B cell (primary cell): ENCODE measurements around the gene RBP2.

Experiments used
- EZH2 ChIP-seq: IDR thresholded peaks from 2 replicates; pipeline ENCODE4 v1.6.1; 2012; ENCODE audit warnings: borderline replicate concordance, low read depth, mild to moderate bottlenecking, moderate library complexity, low read length; ENCODE audit not compliant: insufficient read depth, poor library complexity, severe bottlenecking
- TF ChIP-seq, protein P1 (sequence below): fragments of 200-600 bp; IDR thresholded peaks from one replicate; pipeline ENCODE4 v1.8.0; 2022; ENCODE audit warnings: antibody characterized with exemption, mild to moderate bottlenecking

GRCh38 chr3:139427283-139428060, 48.8 kb downstream of the RBP2 start:
- TF ChIP-seq, protein P1, sequence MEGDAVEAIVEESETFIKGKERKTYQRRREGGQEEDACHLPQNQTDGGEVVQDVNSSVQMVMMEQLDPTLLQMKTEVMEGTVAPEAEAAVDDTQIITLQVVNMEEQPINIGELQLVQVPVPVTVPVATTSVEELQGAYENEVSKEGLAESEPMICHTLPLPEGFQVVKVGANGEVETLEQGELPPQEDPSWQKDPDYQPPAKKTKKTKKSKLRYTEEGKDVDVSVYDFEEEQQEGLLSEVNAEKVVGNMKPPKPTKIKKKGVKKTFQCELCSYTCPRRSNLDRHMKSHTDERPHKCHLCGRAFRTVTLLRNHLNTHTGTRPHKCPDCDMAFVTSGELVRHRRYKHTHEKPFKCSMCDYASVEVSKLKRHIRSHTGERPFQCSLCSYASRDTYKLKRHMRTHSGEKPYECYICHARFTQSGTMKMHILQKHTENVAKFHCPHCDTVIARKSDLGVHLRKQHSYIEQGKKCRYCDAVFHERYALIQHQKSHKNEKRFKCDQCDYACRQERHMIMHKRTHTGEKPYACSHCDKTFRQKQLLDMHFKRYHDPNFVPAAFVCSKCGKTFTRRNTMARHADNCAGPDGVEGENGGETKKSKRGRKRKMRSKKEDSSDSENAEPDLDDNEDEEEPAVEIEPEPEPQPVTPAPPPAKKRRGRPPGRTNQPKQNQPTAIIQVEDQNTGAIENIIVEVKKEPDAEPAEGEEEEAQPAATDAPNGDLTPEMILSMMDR, result peak; percentile 76
- no peak for TF ChIP-seq EZH2
